Measurements from ENCODE around the gene MAT1A. TPM values are rescaled to one million over a fixed set of nuclear protein-coding genes. Genes with fewer than 3 reads are reported as not detected.

The MAT1A gene
- total and polyA plus RNA-seq, 2 of the 13 experiments (the other 11 are each of a cell fraction or from before 2014, with no cell fraction given) = 57.1 to 76.9 TPM

DNA sequence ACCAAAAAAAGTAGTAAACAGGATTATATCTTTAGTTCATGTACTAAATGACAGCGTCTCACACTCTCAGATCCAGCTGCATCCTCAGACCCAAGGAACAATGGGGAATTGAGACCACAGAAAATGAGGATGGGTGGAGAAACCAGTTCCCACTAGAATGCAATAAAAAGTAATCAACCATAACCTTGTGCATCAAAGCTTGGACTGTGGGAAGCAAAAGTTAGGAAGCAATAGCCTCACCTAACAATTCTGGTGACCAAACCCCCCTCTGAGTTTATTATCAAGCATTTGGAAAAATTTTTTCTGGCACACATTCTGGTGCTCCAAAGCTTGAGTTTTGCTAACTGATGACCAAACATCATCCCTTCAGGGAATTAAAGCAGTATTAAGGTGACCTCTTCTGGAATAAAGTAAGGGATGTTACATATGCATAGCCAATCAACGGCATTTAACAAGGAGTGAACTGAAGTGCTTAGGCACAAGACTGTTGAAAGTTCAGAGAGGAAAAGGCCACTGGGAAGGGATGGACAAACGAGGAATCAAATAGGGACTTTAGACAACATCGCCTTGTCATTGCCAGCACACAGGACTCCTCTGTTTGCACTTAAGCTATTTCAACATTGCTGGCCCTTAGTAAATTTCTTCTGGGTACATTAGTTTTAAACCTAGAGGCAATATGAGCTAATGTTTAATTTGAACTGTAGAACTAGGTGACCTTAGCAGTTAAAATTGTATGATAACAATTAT lies 1.2 kb upstream of the MAT1A start (continued):
- no peak for TF ChIP-seq ZNF605 (CRISPR knock-in tag; IDR thresholded peaks at IDR 0.05)
- TF ChIP-seq ZNF354B (CRISPR knock-in tag; IDR thresholded peaks at IDR 0.05) = no peak
- TF ChIP-seq HNRNPH1 (optimal IDR thresholded peaks at IDR 0.05; ENCODE audit: low read depth, low read length) = no peak
- TF ChIP-seq, protein P1, sequence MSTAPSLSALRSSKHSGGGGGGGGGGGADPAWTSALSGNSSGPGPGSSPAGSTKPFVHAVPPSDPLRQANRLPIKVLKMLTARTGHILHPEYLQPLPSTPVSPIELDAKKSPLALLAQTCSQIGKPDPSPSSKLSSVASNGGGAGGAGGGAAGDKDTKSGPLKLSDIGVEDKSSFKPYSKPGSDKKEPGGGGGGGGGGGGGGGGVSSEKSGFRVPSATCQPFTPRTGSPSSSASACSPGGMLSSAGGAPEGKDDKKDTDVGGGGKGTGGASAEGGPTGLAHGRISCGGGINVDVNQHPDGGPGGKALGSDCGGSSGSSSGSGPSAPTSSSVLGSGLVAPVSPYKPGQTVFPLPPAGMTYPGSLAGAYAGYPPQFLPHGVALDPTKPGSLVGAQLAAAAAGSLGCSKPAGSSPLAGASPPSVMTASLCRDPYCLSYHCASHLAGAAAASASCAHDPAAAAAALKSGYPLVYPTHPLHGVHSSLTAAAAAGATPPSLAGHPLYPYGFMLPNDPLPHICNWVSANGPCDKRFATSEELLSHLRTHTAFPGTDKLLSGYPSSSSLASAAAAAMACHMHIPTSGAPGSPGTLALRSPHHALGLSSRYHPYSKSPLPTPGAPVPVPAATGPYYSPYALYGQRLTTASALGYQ (CRISPR knock-in tag; IDR thresholded peaks at IDR 0.05) = peak; percentile 59; the same call in 1 of the 2 replicates
- no peak for TF ChIP-seq ZNF143 (CRISPR knock-in tag; IDR thresholded peaks at IDR 0.05)
- TF ChIP-seq PTBP1 (IDR thresholded peaks at IDR 0.05; ENCODE audit: low read depth, low read length, poor library complexity, severe bottlenecking) = no peak
- TF ChIP-seq NFIB (CRISPR knock-in tag; IDR thresholded peaks at IDR 0.05; ENCODE audit: borderline replicate concordance) = no peak
- TF ChIP-seq, protein P2, sequence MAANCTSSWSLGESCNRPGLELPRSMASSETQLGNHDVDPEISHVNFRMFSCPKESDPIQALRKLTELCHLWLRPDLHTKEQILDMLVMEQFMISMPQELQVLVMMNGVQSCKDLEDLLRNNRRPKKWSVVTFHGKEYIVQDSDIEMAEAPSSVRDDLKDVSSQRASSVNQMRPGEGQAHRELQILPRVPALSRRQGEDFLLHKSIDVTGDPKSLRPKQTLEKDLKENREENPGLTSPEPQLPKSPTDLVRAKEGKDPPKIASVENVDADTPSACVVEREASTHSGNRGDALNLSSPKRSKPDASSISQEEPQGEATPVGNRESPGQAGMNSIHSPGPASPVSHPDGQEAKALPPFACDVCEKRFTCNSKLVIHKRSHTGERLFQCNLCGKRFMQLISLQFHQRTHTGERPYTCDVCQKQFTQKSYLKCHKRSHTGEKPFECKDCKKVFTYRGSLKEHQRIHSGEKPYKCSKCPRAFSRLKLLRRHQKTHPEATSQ (CRISPR knock-in tag; IDR thresholded peaks at IDR 0.05; ENCODE audit: borderline replicate concordance) = no peak
- TF ChIP-seq PAX8 (CRISPR knock-in tag; IDR thresholded peaks at IDR 0.05; ENCODE audit: borderline replicate concordance) = no peak
- TF ChIP-seq, protein P3, sequence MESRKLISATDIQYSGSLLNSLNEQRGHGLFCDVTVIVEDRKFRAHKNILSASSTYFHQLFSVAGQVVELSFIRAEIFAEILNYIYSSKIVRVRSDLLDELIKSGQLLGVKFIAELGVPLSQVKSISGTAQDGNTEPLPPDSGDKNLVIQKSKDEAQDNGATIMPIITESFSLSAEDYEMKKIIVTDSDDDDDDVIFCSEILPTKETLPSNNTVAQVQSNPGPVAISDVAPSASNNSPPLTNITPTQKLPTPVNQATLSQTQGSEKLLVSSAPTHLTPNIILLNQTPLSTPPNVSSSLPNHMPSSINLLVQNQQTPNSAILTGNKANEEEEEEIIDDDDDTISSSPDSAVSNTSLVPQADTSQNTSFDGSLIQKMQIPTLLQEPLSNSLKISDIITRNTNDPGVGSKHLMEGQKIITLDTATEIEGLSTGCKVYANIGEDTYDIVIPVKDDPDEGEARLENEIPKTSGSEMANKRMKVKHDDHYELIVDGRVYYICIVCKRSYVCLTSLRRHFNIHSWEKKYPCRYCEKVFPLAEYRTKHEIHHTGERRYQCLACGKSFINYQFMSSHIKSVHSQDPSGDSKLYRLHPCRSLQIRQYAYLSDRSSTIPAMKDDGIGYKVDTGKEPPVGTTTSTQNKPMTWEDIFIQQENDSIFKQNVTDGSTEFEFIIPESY (CRISPR knock-in tag; IDR thresholded peaks at IDR 0.05) = no peak
- TF ChIP-seq, protein P4, sequence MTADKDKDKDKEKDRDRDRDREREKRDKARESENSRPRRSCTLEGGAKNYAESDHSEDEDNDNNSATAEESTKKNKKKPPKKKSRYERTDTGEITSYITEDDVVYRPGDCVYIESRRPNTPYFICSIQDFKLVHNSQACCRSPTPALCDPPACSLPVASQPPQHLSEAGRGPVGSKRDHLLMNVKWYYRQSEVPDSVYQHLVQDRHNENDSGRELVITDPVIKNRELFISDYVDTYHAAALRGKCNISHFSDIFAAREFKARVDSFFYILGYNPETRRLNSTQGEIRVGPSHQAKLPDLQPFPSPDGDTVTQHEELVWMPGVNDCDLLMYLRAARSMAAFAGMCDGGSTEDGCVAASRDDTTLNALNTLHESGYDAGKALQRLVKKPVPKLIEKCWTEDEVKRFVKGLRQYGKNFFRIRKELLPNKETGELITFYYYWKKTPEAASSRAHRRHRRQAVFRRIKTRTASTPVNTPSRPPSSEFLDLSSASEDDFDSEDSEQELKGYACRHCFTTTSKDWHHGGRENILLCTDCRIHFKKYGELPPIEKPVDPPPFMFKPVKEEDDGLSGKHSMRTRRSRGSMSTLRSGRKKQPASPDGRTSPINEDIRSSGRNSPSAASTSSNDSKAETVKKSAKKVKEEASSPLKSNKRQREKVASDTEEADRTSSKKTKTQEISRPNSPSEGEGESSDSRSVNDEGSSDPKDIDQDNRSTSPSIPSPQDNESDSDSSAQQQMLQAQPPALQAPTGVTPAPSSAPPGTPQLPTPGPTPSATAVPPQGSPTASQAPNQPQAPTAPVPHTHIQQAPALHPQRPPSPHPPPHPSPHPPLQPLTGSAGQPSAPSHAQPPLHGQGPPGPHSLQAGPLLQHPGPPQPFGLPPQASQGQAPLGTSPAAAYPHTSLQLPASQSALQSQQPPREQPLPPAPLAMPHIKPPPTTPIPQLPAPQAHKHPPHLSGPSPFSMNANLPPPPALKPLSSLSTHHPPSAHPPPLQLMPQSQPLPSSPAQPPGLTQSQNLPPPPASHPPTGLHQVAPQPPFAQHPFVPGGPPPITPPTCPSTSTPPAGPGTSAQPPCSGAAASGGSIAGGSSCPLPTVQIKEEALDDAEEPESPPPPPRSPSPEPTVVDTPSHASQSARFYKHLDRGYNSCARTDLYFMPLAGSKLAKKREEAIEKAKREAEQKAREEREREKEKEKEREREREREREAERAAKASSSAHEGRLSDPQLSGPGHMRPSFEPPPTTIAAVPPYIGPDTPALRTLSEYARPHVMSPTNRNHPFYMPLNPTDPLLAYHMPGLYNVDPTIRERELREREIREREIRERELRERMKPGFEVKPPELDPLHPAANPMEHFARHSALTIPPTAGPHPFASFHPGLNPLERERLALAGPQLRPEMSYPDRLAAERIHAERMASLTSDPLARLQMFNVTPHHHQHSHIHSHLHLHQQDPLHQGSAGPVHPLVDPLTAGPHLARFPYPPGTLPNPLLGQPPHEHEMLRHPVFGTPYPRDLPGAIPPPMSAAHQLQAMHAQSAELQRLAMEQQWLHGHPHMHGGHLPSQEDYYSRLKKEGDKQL (CRISPR knock-in tag; IDR thresholded peaks at IDR 0.05; ENCODE audit: low read depth) = peak; percentile 74
- TF ChIP-seq ZNF234 (CRISPR knock-in tag; conservative IDR thresholded peaks at IDR 0.05) = no peak
- TF ChIP-seq, protein P5, sequence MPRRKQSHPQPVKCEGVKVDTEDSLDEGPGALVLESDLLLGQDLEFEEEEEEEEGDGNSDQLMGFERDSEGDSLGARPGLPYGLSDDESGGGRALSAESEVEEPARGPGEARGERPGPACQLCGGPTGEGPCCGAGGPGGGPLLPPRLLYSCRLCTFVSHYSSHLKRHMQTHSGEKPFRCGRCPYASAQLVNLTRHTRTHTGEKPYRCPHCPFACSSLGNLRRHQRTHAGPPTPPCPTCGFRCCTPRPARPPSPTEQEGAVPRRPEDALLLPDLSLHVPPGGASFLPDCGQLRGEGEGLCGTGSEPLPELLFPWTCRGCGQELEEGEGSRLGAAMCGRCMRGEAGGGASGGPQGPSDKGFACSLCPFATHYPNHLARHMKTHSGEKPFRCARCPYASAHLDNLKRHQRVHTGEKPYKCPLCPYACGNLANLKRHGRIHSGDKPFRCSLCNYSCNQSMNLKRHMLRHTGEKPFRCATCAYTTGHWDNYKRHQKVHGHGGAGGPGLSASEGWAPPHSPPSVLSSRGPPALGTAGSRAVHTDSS (CRISPR knock-in tag; conservative IDR thresholded peaks at IDR 0.05) = no peak

Measured in HepG2 (cell line).